D341Med (cell line): ENCODE results near the gene ECI2.
A peak's percentile ranks its signal among the peaks of the same experiment; 100 is the strongest.

Source experiments
- DNase-seq: peaks from one replicate; pipeline ENCODE4 v3.0.0; 2012; ENCODE audit warnings: low spot score

ECI2 gene, protein sequence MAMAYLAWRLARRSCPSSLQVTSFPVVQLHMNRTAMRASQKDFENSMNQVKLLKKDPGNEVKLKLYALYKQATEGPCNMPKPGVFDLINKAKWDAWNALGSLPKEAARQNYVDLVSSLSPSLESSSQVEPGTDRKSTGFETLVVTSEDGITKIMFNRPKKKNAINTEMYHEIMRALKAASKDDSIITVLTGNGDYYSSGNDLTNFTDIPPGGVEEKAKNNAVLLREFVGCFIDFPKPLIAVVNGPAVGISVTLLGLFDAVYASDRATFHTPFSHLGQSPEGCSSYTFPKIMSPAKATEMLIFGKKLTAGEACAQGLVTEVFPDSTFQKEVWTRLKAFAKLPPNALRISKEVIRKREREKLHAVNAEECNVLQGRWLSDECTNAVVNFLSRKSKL

DNA sequence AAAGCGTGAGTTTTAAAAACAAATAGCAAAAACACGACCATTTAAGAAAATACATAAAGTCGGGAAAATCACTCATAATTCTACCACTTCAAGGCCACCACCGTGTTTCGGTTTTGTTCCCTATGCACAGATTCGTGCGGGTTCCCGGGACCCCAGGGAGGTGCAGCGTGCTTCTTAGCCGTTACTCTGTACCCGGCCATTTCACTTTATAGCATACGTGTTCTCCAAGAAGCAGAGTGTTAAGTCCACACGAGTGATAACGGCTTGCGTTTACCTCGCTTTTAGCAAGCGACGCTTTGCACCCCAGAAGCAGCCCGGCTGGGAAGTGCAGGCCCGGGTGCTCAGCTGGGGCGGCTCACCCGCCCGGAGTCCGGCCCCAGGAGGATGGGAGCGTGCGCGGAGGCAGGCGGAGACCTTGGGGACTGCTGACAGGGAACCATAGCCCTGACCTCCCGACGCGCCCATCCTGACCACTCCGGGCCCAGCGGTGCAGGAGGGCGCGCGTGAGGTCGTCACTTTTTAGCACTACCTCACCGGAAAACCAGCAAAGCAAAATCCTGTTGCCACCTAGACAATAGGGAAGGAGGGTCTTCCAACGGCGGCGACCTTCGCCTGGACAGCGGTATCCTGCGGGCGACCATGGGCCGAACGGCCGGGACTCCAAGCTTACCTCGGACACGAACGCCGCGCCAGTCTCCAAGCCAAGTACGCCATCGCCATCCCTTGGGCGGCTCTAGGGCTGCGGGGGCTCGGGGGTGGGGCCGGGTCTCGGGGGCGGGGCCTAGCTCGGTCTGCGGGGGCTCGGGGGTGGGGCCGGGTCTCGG lies at the start of gene ECI2:
Gene ECI2 (minus strand): TSS at position 735 of the 824 bp plus-strand sequence. CDS start 15 bp downstream, at position 720.
- peak; percentile 82 for DNase-seq

DNA sequence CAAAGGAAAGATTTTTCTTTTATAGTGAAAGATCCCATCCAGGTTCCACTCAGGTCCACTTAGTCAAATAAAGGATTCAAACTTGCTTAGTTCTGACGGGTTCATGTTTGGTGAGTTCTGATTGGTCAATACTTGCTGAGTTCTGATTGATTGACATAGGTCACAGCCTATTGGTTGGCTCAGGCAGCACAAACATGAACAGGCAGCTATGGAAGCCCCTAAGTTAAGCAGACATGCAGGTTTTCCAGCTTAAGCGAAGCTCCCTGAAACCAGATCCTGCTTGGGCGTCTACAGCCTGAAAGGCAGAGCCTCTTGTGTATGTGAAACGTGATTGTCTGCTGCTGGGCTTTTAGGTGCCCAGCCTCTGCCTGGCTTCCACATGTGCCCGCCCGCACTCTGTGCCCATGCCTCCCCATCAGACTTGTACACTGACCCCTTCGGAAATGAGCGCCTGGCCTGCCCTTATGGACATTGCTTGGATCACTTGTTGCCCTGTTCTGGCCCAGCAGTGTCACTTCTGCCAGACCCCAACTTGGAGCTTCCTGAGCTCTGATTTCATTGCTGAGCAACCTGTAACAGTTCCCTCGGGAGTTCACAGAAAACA lies 45.4 kb upstream of the ECI2 start:
- DNase-seq, result no peak

DNA sequence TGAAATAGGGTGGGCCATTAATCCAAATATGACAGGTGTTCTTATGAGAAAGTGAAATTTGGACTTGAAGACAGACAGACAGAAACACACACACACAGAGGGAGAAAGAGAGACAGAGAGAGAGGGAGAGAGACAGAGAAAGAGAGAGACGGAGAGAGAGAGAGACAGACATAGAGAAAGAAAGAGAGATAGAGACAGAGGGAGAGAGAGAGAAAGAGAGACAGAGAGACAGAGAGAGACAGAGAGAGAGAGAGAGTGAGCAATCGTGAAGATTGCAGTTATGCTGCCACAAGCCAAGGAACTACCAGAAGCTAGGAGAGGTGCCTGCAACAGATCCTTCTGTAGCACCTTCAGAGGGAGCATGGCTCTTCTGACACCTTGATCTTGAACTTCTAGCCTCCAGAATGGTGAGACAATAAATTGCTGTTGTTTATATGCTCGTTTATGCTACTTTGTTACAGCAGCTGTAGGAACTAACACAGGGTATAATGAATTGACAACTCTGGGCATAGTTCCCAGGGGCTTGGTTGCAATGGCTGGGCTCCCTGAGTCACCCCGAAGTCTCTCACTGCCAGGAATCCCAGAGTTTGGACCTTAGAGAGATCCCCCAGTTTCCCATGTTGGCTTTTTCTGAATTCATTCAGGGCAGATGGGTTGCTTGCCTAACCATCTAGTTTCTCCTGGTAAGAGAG lies 44.7 kb upstream of the ECI2 start:
- DNase-seq, result no peak

DNA sequence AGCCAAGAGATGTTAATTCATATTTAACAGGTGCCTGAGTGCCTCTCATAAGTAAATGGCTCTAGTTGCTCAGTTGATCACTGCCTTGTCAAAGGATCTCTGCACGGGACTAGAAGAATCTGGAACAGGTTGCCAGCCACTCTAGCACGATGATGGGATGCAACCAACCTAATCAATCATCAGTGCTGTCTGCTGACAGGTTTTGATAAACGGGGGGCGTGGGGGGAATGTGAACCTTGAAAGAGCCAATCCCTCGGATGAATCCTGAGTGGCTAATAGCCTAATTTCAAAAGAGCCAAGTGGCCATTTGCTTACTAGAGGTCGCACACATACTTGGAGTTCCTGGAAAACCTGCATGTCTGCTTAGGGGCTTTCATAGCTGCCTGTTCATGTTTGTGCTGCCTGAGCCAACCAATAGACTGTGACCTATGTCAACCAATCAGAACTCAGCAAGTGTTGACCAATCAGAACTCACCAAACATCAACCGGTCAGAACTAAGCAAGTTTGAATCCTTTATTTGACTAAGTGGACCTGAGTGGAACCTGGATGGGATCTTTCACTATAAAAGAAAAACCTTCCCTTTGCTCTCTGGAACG lies 43.5 kb upstream of the ECI2 start:
- no peak for DNase-seq

DNA sequence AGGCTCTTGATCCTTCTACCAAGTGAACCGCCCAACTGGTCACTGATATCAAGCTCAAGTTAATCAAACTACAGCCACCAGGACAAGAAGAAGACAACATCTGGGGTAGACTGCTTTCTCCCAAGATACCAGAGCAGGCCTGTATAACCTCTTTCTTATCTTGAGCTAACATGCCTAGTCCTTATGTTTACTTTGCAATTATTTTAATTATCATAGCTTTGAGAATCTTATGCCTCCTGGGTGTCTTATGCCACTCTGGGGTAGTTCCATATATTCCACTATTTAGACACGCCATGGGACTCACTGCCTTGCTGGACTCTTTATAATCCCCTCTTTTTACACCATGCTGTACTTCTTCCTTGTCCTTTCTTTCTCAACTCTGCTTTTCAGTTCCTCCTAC lies 41.5 kb upstream of the ECI2 start:
- no peak for DNase-seq

DNA sequence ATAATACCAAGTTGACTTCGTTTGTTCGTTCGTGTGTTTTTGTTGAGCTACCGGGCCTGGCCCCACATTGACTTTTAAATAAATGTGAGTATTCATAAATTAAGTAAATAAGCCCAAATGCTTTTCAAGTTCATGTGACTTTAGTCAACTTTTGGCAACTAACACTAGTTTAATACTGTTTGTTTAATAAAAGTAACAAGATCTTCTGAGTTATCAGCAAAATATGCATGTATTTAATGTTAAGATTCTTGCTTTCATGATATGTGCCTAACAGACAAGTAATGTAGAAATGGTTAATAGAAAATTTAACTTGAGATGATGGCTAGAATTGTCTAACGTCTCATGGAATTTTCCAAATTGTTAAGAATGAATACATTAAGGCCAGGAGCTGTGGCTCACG lies 38.7 kb upstream of the ECI2 start:
- no peak for DNase-seq

DNA sequence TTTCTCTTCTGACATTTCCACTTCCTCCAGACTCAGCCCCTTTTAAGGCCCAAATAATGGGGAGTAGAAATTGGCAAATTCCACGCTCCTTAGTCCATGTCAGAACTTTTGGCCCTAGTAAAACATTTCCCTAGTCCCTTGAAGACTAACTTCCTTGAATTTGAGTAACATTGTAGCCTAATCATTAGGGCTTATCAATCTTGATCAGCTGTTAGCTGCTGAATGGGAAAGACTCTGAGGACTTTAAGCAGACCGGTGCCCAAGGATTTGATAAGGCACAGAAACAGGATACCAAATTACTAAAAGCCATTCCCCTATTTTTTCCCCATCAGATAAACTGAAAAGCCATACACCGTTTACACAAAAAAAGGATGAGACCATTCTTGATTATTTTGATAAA lies 37.0 kb upstream of the ECI2 start:
- no peak for DNase-seq

DNA sequence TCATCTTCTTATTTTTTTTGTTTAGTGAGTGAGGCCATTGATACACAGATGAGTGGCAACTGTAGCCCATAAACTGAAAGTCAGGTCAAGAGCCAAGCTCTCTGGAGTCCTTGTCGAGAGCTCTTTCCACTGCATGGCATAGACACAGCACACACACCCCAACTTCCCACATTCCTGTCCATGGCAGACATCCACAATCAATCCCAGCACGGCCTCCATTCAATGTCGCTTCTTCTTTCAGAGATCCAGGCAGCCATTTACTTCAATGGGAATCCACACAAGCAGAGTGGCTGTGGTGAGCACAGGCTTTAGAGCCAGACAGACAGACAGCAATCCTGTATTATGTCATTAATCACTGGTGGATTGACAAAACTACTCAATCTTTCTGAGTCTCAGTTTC lies 34.9 kb upstream of the ECI2 start:
- no peak for DNase-seq

DNA sequence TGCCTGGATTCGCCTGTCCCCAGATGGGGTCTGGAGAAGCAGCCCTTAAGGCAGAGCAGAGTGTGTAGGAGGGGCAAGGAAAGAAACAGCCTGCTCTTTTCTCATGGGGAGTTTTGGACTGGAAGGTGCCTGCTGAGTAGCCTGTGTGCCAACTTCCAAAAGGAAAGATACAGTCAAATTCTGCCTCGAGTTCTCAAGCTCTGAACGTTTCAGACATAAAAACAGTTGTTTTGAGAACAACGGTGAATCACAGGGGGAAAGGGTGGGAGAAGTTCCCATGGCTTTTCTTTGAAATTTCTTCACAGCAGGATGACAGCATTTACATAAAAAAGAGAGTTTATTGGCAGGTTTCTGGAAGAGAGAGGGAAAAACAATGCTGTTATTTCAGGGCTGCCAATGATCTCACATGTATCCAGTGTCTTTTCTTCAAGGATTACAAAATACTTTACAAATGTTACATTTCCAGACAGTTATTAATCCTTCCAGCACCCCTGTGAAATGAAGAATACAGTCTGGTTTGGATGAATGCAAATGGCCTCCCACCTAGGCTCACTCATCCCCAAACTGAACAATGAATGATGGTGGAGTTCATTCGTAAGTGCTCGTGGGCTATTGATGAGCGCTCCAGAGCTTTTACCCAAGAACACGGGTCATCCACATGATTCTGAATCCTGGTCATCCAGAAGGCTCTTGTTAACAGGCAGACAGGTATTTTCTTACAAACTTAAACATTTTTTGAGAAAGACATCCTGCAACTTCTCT lies 33.8 kb upstream of the ECI2 start:
- no peak for DNase-seq

DNA sequence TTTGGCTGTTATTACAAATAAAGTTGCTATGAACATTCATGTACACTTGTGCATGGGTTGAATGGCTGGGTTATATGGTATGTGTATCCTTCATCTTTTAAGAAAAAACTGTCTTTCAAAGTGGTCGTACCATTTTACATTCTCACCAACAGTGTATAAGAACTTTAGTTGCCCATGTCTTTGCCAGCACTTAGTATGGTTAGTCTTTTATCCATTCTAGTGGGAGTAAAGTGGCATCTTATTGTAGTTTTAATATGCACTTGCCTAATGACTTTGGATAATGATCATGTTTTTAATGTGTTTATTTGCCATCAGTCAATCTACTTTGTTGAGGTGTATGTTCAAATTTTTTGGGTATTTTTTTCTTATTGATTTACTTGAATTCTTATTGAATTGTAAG lies 32.5 kb upstream of the ECI2 start:
- DNase-seq, result no peak

DNA sequence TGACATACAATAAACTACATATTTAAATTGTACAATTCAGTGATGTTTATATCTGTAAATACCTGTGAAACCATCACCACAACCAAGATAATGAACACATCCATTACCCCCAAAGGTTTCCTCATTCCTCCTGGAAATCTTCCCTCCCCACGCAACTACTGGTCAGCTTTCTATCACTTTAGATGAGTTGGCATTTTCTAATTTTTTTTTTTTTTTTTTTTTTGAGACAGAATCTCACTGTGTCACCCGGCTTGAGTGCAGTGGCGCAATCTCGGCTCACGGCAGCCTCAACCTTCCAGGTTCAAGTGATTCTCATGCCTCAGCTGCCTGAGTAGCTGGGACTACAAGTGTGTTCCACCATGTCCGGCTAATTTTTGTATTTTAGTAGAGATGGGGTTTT lies 31.7 kb upstream of the ECI2 start:
- DNase-seq, result no peak

DNA sequence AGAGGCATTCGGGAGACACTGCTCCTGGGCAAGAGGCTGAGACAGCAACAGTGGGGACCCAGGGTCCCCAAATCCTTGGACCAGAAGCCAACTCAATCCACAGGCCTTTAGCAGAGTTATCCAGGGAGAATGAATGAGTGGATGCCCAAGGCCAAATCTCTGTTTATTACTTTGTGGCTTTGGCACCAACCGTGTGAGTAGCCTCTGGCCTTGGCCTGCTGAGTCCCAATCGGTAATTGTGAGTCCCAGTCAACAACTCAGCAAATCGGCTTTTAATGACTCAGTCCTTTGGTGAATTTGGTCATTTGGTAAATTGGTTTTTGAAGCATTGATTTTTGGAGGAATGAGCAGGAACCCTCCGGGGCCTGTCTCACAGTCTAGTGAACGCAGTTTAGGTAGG lies 29.1 kb upstream of the ECI2 start:
- no peak for DNase-seq

DNA sequence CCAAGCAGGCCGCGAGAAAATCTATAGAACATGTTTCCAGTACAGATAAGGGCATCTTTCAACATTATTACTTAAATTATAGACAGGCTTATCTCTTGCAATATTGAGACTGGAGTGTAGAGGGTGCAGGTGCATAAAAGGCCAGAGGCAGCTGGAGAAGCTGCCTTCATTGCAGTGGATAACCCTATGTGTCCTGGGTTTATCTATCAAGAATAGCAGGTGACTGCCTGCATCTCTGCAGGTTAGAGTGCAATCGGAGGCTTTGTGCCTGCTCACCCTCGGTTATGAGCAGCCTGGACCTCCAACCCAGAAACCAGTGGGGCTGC lies 28.7 kb upstream of the ECI2 start:
- no peak for DNase-seq

DNA sequence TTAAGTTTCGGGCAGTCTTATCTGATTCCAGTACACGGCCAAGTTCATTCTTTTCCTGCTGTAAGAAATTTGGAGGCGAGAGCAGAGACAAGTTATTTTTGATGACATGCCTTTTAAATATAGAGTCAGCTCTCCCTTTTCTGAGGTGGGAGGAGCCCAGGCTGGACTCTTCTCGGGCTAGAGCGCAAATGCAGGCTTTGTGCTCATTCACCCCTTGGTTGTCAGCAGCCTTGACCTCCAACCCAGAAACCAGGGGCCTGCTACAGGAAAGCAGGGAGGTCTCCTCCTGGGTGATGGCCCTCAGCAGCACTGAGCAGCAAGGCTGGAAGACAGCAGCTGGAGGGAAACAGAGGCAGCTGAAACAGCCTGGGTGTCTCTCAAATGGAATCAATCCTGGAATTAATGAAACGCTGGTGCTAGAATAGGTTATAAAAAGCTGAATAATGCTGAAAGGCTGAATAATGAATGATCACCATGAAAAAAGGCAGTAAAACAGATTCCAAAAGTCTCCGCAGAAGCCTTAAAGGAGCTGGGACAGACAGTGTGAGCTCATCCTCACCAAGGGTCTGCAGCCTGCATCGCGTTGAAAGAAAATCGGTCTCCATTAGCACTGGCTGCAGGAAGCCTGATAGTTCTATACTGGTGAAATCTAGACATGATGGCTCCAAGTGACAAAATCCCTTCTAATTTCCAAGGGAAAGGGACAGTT lies 28.2 kb upstream of the ECI2 start:
- DNase-seq, result no peak

DNA sequence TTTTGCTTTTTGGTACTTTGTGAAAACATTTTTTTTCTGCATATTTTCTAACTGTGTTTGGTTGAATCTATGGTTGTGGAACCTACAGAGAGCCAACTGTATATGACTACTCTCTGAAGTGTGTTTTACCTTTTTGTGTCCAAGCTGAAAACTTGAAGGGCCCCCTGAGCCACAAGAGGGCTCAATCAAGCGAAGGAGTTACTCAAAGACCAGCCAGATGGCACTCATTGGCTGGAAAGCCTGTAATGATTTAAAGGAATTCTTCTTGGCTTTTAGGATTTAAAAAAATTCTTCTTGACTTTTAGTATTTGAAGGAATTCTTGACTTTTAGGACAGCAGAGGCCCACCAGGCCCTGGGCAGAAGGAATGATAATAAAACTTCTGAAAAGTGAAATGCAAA lies 27.0 kb upstream of the ECI2 start:
- no peak for DNase-seq

DNA sequence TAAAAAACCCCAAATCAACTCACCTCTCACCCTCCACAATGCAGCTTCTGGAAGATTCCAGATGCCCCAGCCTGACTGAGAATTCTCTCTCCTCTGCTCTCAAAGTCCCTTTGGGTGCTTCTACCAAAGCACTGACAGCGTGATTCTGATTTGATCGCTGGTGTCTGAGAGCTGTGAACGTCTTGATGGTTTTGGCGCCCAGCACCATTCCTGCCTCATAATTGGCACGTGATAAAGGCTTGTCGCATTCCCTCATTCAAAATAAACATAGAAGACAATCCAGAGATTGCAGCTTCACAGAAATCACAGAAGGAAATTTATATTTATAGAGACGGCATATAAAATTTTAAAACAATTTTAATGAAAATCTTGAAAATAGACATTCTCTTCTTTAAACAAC lies 24.1 kb upstream of the ECI2 start:
- no peak for DNase-seq

DNA sequence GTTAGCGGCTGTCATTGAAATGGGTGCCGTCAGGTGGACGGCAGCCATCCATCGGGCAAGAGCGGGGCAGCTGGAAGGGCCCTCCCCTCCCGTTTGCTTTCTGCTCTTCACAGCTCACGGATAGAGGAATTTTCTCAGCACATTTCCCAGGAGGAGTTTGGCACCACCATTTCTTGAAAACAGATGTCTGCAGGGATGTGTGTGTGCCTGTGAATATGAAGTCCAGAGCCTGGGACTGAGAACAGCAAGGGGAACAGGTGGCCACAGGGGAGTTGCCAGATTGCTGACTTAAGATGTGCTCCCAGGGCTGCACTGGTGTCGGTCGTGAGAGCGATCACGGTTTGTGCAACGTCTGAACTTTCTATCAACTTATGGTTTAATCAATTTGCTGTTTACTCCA lies 22.1 kb upstream of the ECI2 start:
- DNase-seq, result no peak

DNA sequence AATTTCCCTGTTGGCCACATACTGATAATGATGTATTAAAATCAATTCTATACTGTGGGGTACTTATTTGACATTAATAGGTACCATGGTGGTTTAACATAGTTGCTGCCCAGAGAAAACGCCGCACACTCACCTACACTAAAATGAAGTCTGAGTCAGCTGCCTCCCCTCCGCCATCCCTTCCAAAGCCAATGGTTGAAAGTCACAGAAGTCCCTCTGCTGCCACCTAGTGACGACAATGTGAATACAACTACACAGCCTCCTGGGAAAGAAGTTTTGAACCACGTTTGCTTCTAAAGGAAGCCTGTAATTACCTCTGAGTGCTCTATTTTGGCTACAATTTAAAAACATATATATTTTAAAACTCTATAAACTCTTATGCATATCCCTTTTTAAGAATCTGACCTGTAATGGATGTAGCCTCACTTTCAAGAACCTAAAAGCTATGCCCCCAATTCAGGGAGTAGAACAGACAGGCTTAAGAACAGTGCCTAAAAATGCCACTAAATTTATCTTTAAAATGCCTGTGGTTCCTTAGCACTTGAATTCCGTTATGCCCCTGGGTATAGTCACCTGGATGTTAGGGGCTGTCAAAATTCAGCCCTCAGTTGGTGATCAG lies 20.6 kb upstream of the ECI2 start:
- DNase-seq, result peak; percentile 86

DNA sequence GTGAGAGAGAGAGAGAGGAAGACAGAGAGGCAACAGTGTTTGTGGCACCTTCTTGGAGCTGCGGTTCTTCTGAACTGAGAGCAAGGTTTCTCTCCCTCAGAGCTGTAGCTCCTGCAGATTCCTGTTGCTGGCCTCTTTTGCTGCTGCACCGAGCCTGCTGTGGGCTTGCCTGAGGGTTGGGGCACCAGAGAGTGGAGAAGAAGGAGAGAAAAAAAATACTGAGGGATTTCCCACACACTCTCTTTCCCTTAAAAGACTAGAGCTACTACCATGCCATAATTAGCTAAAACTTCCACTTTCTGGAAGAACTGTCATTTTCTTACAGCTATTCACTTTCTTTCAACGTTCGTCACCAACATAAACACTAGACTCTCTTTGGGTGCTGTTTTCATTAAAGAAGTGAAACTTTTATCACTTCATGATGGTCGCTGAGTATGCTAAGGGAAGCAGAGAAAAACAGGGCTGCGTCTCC lies 18.2 kb upstream of the ECI2 start:
- DNase-seq, result no peak

DNA sequence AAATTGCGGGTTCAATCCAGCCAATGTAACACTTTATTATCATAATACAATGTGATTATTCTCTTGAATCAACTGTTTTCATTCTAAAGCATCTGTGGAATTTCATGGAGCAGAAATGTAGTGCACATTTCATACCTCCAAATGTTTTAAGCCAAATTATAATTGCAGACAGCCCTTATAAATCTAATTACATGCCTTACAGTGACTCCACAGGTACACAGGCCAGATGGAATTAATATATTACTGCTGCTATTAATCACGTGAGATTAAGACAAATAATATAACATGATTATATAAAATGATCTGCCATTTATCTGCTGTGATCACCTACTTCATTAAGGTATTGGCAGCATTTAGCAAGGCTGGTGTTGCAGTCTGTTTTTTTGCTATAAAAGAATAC lies 9.7 kb upstream of the ECI2 start:
- no peak for DNase-seq
